ENCODE results near the gene NTM.

Gene NTM

DNA sequence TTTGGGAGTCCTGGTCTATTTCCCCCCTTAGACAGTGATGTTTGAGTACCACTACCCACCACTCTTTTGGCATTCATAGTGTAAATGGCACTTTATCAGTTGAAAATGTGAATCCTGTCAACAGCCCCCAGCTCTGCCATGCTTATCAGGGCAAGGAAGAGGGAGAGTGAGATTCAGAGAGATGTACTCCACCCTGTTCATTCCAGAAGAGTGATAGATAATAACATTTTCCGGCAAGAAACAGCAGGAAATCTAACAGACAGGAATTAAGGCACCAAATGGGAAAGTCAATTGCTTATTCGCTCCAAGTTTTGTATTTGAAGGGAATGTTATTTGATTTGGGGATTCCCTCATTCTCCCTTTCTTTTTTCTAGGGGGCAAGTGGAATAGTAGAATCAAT, 681.9 kb downstream of the NTM start:
- Histone ChIP-seq H3K9ac (ENCODE audit: low read length) (no peak overlapping the region), H3K9me3 (ENCODE audit: low read length) (no peaks in the 10 kb centered on the region), H3K27me3 (ENCODE audit: control insufficient read depth in 1 of 2, insufficient read depth in 2 of 2, low read length in 2 of 2) (no peaks in the 10 kb centered on the region), H3K36me3 (ENCODE audit: insufficient read depth, low read length) (no peaks in the 10 kb centered on the region), H3K4me1 (ENCODE audit: insufficient read depth, low read length) (no peaks in the 10 kb centered on the region), H3K27ac (ENCODE audit: low read depth, low read length) (no peak overlapping the region), H3K4me3 (ENCODE audit: low read depth in 1 of 2, low read length in 2 of 2) (no peak overlapping the region)

DNA sequence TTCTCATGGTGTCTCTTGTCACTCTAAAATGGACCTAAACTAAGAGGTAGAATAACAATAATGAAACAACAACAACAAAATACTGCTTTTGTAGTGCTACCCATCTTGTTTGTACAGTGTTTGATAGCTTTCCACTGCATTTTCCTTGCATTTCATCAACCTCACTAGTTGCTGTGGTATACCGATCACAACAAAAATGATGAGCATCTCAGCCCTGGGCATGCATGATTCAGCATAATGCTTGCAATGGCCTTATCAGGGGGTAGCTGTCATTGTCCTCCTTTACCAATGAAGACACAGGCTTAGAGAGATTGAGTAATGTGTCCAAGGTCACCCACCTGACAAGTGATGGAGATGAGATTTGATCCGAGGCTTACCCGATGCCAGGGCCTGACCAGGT, 682.5 kb downstream of the NTM start:
- no peak overlapping the region for H3K4me3 ChIP-seq (ENCODE audit: low read depth in 1 of 2, low read length in 2 of 2)
- no peak overlapping the region for H3K27ac ChIP-seq (ENCODE audit: low read depth, low read length)
- H3K9ac ChIP-seq (ENCODE audit: low read length) = no peak overlapping the region
- H3K27me3 ChIP-seq (ENCODE audit: control insufficient read depth in 1 of 2, insufficient read depth in 2 of 2, low read length in 2 of 2) = no peaks in the 10 kb centered on the region
- H3K4me1 ChIP-seq (ENCODE audit: insufficient read depth, low read length) = no peaks in the 10 kb centered on the region
- H3K36me3 ChIP-seq (ENCODE audit: insufficient read depth, low read length) = no peaks in the 10 kb centered on the region
- H3K9me3 ChIP-seq (ENCODE audit: low read length) = no peaks in the 10 kb centered on the region

DNA sequence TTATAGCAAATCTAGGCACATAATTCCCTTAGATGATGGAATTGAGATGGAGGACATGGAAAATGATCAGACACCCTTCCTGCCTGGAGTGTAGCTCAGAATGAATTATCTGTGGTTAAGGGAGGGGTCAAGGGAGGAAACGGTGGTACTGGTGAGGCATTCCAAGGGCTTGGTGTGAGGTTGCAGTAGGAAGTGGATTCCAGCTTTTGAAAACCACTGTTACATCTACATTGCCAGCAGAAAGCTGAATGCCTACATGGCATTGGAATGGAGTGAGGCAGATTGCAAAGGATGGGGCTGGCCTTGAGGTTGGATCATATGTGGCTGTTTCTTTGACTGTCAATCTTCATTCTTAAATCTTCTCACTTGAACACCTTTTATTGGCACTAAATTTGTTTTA, 684.4 kb downstream of the NTM start:
- H3K4me3 ChIP-seq (ENCODE audit: low read depth in 1 of 2, low read length in 2 of 2) = no peak overlapping the region
- H3K9ac ChIP-seq (ENCODE audit: low read length) = no peak overlapping the region
- H3K27ac ChIP-seq (ENCODE audit: low read depth, low read length) = no peak overlapping the region
- peaks cover 5% of the 10 kb centered on the region for H3K4me1 ChIP-seq (ENCODE audit: insufficient read depth, low read length)
- H3K9me3 ChIP-seq (ENCODE audit: low read length) = no peaks in the 10 kb centered on the region
- H3K27me3 ChIP-seq (ENCODE audit: control insufficient read depth in 1 of 2, insufficient read depth in 2 of 2, low read length in 2 of 2) = no peaks in the 10 kb centered on the region
- H3K36me3 ChIP-seq (ENCODE audit: insufficient read depth, low read length) = no peaks in the 10 kb centered on the region

DNA sequence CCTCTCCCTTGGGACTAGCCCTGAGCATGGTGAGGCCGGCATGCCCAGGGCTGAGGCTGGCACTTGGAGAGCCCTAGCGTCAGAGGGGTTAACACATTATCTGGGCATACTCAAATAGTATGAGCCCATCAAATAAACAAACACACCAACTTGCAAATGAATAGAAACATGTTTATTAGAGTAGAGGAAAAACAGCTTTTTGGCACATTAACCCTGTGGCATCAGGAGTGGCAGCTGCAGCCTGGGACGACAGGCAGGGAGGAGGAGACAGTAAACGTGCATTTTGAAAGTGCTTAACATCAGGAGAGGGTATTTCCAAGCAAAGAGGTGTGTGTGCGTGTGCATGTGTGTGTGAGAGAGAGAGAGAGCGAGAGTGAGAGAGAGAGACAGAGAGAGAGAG, 684.9 kb downstream of the NTM start:
- no peak overlapping the region for H3K27ac ChIP-seq (ENCODE audit: low read depth, low read length)
- H3K36me3 ChIP-seq (ENCODE audit: insufficient read depth, low read length) = no peaks in the 10 kb centered on the region
- peaks cover 5% of the 10 kb centered on the region for H3K4me1 ChIP-seq (ENCODE audit: insufficient read depth, low read length)
- H3K9ac ChIP-seq (ENCODE audit: low read length) = no peak overlapping the region
- H3K4me3 ChIP-seq (ENCODE audit: low read depth in 1 of 2, low read length in 2 of 2) = no peak overlapping the region
- H3K9me3 ChIP-seq (ENCODE audit: low read length) = no peaks in the 10 kb centered on the region
- no peaks in the 10 kb centered on the region for H3K27me3 ChIP-seq (ENCODE audit: control insufficient read depth in 1 of 2, insufficient read depth in 2 of 2, low read length in 2 of 2)

DNA sequence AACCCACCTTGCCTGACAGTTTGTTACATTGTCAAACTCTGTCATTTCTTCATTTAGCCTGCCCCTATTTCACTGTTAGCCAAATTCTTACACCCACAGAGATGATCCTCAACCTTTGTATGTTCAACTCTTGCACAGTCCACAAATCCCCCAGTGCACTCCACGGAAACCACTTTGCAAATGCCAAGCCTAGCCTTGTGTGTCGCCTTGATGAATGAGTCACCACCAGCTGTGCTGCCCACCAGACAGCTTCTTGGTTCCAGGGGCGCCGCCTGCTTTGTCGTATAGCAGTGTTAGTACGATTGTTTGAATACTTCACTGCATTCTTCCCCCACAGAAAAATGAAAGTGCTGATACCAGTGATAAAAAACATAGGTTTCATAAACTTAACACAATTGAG, 686.3 kb downstream of the NTM start:
- H3K4me1 ChIP-seq (ENCODE audit: insufficient read depth, low read length) = peaks cover 5% of the 10 kb centered on the region
- H3K9ac ChIP-seq (ENCODE audit: low read length) = no peak overlapping the region
- no peaks in the 10 kb centered on the region for H3K27me3 ChIP-seq (ENCODE audit: control insufficient read depth in 1 of 2, insufficient read depth in 2 of 2, low read length in 2 of 2)
- peak overlapping the region in 1 of 2 donors; percentile 20 for H3K4me3 ChIP-seq (ENCODE audit: low read depth in 1 of 2, low read length in 2 of 2)
- H3K9me3 ChIP-seq (ENCODE audit: low read length) = no peaks in the 10 kb centered on the region
- H3K27ac ChIP-seq (ENCODE audit: low read depth, low read length) = no peak overlapping the region
- H3K36me3 ChIP-seq (ENCODE audit: insufficient read depth, low read length) = no peaks in the 10 kb centered on the region

DNA sequence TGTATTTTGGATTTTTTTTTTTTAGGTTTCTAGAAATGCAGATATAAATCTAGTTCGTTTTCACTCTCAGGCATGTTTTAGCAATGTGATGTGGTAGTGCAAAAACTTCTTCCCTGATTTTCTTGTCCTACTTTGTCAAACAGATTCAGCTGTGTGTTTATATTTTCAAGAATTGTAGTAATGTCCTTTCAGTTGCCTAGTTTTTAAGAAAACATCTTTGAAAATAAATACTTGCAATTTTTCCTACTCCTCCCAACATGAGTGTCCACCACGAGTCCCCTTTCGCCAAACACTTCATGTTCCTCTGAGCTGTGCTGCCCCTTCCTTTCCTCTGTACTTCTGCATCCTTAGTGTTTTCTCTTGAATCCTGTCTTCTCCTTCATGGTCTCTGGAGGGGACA, 686.9 kb downstream of the NTM start:
- H3K27ac ChIP-seq (ENCODE audit: low read depth, low read length) = no peak overlapping the region
- H3K4me3 ChIP-seq (ENCODE audit: low read depth in 1 of 2, low read length in 2 of 2) = no peak overlapping the region
- no peaks in the 10 kb centered on the region for H3K36me3 ChIP-seq (ENCODE audit: insufficient read depth, low read length)
- no peaks in the 10 kb centered on the region for H3K9me3 ChIP-seq (ENCODE audit: low read length)
- no peaks in the 10 kb centered on the region for H3K27me3 ChIP-seq (ENCODE audit: control insufficient read depth in 1 of 2, insufficient read depth in 2 of 2, low read length in 2 of 2)
- H3K4me1 ChIP-seq (ENCODE audit: insufficient read depth, low read length) = peaks cover 5% of the 10 kb centered on the region
- no peak overlapping the region for H3K9ac ChIP-seq (ENCODE audit: low read length)

DNA sequence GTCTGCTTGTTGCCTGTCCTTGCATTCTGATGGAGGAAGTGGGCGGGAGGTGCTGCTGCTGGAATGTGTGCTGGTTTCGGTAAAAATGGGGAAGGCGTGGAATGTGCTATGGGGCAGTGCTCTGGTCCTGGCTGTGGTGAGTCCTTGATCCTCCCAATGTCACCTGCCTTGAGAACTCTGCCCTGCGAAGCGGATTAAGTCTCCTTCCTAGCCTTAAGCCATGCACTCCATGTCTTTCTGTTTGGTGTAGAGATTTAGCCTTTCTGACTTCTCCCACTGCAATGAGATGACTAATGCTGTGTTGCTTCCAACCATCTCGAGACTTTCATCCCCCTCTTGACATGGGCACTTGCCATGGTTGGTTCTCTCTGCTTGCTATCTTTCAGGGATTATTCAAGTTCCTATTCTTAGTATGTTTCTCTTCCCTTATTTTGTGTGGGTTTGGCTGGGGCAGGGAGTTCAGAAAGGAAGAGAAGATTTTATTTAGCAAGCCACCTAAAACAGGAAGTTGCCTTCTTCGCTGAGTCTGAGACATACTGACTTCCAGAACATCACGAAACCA, 687.9 kb downstream of the NTM start:
- Histone ChIP-seq H3K4me3 (ENCODE audit: low read depth in 1 of 2, low read length in 2 of 2) (no peak overlapping the region), H3K36me3 (ENCODE audit: insufficient read depth, low read length) (no peaks in the 10 kb centered on the region), H3K9ac (ENCODE audit: low read length) (no peak overlapping the region), H3K4me1 (ENCODE audit: insufficient read depth, low read length) (peaks cover 5% of the 10 kb centered on the region), H3K27me3 (ENCODE audit: control insufficient read depth in 1 of 2, insufficient read depth in 2 of 2, low read length in 2 of 2) (no peaks in the 10 kb centered on the region), H3K9me3 (ENCODE audit: low read length) (no peaks in the 10 kb centered on the region), H3K27ac (ENCODE audit: low read depth, low read length) (no peak overlapping the region)

DNA sequence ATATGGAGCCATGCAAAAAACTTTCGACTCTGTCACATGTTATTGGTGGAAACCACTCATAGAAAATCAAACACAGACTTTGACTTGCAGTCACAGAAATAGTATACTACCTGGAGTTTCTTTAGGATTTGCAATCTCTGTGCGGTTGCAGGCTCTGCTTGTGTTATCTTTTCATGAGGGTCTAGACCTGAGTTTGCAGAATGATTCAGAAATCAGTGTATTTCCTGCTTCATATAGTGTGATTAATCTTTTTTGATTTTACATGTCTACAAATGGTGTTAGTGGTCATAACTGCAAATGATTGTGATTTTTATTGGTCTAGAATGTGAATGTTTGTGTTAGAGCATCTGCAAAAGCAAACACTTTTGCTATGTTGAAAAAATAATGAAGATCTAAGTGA, 690.2 kb downstream of the NTM start:
- no peaks in the 10 kb centered on the region for H3K27me3 ChIP-seq (ENCODE audit: control insufficient read depth in 1 of 2, insufficient read depth in 2 of 2, low read length in 2 of 2)
- peaks cover 5% of the 10 kb centered on the region for H3K4me1 ChIP-seq (ENCODE audit: insufficient read depth, low read length)
- no peaks in the 10 kb centered on the region for H3K9me3 ChIP-seq (ENCODE audit: low read length)
- H3K4me3 ChIP-seq (ENCODE audit: low read depth in 1 of 2, low read length in 2 of 2) = no peak overlapping the region
- H3K36me3 ChIP-seq (ENCODE audit: insufficient read depth, low read length) = no peaks in the 10 kb centered on the region
- H3K27ac ChIP-seq (ENCODE audit: low read depth, low read length) = no peak overlapping the region
- no peak overlapping the region for H3K9ac ChIP-seq (ENCODE audit: low read length)

DNA sequence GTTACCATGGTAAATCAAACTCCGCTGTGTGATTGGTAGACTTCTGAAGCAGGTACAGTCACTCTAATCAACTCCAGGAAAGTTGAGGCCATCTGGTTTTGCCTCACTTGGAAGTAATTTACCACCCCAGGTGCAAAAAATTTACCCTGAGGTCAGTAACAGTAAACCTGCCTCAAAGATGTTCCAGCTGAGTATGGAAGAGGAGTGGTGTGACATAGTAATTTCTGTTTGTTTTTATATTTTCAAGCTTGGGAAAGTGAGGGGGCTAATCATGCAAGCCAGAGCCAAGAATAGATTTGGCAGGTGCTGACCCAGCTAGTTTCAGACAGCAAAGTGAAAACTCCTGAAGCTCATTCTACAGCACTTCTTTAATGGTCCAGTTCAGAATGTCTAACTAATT, 691.6 kb downstream of the NTM start:
- Histone ChIP-seq H3K27ac (ENCODE audit: low read depth, low read length) (no peak overlapping the region), H3K9me3 (ENCODE audit: low read length) (no peaks in the 10 kb centered on the region), H3K27me3 (ENCODE audit: control insufficient read depth in 1 of 2, insufficient read depth in 2 of 2, low read length in 2 of 2) (no peaks in the 10 kb centered on the region)

DNA sequence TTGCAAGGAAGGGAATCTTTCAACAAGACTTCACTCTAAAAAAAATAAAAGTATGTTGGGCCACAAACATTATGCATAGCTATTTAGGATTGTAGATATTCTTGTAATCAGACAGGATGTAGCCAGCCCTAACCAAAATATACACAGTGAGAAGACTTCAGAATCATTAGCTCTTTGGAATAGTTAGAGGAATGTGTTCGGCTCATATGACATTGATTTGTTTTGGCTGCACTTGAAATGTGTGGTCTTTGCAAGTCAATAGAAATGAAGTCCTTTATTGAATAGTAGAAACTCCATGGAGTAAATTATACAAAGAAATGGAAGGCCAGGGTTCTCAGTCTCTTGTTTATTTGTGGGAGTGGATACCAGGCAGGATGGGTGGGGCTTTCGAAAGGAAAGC, 692.1 kb downstream of the NTM start:
- no peak overlapping the region for H3K27ac ChIP-seq (ENCODE audit: low read depth, low read length)
- H3K4me1 ChIP-seq (ENCODE audit: insufficient read depth, low read length) = peaks cover 5% of the 10 kb centered on the region
- H3K36me3 ChIP-seq (ENCODE audit: insufficient read depth, low read length) = no peaks in the 10 kb centered on the region
- no peak overlapping the region for H3K9ac ChIP-seq (ENCODE audit: low read length)
- no peaks in the 10 kb centered on the region for H3K27me3 ChIP-seq (ENCODE audit: control insufficient read depth in 1 of 2, insufficient read depth in 2 of 2, low read length in 2 of 2)
- H3K9me3 ChIP-seq (ENCODE audit: low read length) = no peaks in the 10 kb centered on the region
- H3K4me3 ChIP-seq (ENCODE audit: low read depth in 1 of 2, low read length in 2 of 2) = no peak overlapping the region

More for the DNA sequence above, 691.6 kb downstream of the NTM start:
- Histone ChIP-seq H3K4me3 (ENCODE audit: low read depth in 1 of 2, low read length in 2 of 2) (no peak overlapping the region), H3K36me3 (ENCODE audit: insufficient read depth, low read length) (no peaks in the 10 kb centered on the region), H3K4me1 (ENCODE audit: insufficient read depth, low read length) (peaks cover 5% of the 10 kb centered on the region), H3K9ac (ENCODE audit: low read length) (no peak overlapping the region)

DNA sequence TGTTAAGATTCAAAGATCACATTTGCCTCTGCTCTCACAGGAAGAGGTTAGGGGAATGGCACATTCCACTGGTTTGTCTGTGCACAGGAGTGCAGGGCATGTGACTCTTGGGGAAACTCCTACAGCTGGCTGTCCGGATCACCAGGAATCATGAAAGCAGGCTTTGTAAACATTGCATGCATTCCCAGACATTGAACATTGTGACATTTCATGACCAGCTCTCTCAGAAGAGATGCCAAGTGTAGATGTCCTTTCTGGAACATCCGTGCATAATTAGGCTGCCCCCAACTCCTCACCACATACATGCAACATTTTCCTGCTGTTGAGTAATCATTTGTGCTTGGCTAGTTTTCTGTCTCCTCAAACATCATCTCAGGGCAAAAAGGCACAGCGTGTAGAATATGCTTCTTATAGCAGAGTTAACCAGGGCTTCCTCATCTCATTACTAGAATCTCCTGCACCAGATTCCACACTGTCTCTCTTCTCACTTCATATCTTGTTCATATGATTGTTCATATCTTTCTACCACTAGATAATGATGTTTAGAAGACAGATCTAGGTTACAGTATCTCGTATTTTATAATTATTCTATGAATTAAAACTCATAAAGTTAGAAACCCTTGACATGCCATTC, 694.7 kb downstream of the NTM start:
- Histone ChIP-seq H3K9me3 (ENCODE audit: low read length) (no peaks in the 10 kb centered on the region), H3K27me3 (ENCODE audit: control insufficient read depth in 1 of 2, insufficient read depth in 2 of 2, low read length in 2 of 2) (no peaks in the 10 kb centered on the region), H3K36me3 (ENCODE audit: insufficient read depth, low read length) (no peaks in the 10 kb centered on the region), H3K4me3 (ENCODE audit: low read depth in 1 of 2, low read length in 2 of 2) (no peak overlapping the region), H3K9ac (ENCODE audit: low read length) (no peak overlapping the region), H3K27ac (ENCODE audit: low read depth, low read length) (no peak overlapping the region), H3K4me1 (ENCODE audit: insufficient read depth, low read length) (no peaks in the 10 kb centered on the region)

DNA sequence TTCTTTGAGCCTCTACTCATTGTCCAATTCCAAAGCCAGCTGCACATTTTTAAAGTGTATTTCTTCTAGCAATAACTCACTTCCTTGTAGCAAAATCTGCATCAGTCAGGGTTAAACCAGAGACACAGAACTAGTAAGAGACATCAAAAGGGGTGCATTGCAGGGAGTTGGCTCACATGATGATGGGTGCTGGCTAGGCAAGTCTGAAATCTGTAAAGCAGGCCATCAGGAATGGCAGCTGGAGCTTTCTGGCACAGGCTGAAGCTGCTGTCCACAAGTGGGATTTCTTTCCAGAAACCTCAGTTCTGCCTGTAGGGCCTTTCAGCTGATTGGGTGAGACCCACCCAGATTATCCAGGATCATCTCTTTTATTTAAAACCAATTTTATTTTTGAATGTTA, 698.1 kb downstream of the NTM start:
- Histone ChIP-seq H3K4me3 (ENCODE audit: low read depth in 1 of 2, low read length in 2 of 2) (no peak overlapping the region), H3K27ac (ENCODE audit: low read depth, low read length) (no peak overlapping the region), H3K4me1 (ENCODE audit: insufficient read depth, low read length) (peaks cover 4% of the 10 kb centered on the region), H3K27me3 (ENCODE audit: control insufficient read depth in 1 of 2, insufficient read depth in 2 of 2, low read length in 2 of 2) (no peaks in the 10 kb centered on the region), H3K9ac (ENCODE audit: low read length) (no peak overlapping the region), H3K36me3 (ENCODE audit: insufficient read depth, low read length) (no peaks in the 10 kb centered on the region), H3K9me3 (ENCODE audit: low read length) (no peaks in the 10 kb centered on the region)
